Fibroblast of mammary gland (primary cell): ENCODE results near the gene TULP4.
"Not testable (repeated sequence)": the region's sequence is repeated elsewhere in the genome, so short reads cannot be mapped to it uniquely, and the experiment has no call there.

ENCODE experiments used
- DNase-seq: peaks from one replicate; pipeline ENCODE4 v3.0.0-alpha.2; 2010; ENCODE audit warnings: low read depth
- H3K4me3 ChIP-seq: 2 replicates; pipeline ENCODE4 v1.5.1; 2011; ENCODE audit warnings: low read depth, mild to moderate bottlenecking, low read length, moderate library complexity; ENCODE audit not compliant: control insufficient read depth
- CTCF ChIP-seq: conservative IDR thresholded peaks from 2 replicates; pipeline ENCODE4 v1.5.1; 2011; ENCODE audit warnings: low read depth, low read length, inconsistent platforms; ENCODE audit not compliant: control insufficient read depth, insufficient read depth

The TULP4 gene

GRCh38 chr6:158388727-158389126 is 76.5 kb downstream of the TULP4 start:
- no peak overlapping the region for H3K4me3 ChIP-seq
- no peak for DNase-seq
- TF ChIP-seq CTCF: no peak

- no peak for TF ChIP-seq CTCF
- no peak overlapping the region for H3K4me3 ChIP-seq
- peak; percentile 41 for DNase-seq
Measured at GRCh38 chr6:158389193-158389919, 77.1 kb downstream of the TULP4 start.

GRCh38 chr6:158391276-158391675 is 79.0 kb downstream of the TULP4 start:
- no peak for DNase-seq
- no peak for TF ChIP-seq CTCF
- H3K4me3 ChIP-seq: no peak overlapping the region

- not testable (repeated sequence) for DNase-seq, H3K4me3 ChIP-seq
Measured at GRCh38 chr6:158391977-158392376, 79.7 kb downstream of the TULP4 start.

GRCh38 chr6:158396136-158396535 is 83.9 kb downstream of the TULP4 start:
- TF ChIP-seq CTCF: no peak
- H3K4me3 ChIP-seq: no peak overlapping the region
- no peak for DNase-seq

GRCh38 chr6:158397578-158397977 is 85.3 kb downstream of the TULP4 start:
- TF ChIP-seq CTCF: no peak
- no peak overlapping the region for H3K4me3 ChIP-seq
- no peak for DNase-seq

- H3K4me3 ChIP-seq: no peak overlapping the region
- no peak for TF ChIP-seq CTCF
- no peak for DNase-seq
Measured at GRCh38 chr6:158398252-158399024, 86.2 kb downstream of the TULP4 start.
